GM12874 (cell line): ENCODE results near the gene HOXA10.

ENCODE experiments used
- TF ChIP-seq, protein P1 (sequence below): IDR thresholded peaks from 2 replicates; pipeline ENCODE4 v1.5.1; 2011; ENCODE audit warnings: low read depth, mild to moderate bottlenecking, control low read depth, low read length, moderate library complexity; ENCODE audit not compliant: insufficient read depth

The HOXA10 gene

DNA sequence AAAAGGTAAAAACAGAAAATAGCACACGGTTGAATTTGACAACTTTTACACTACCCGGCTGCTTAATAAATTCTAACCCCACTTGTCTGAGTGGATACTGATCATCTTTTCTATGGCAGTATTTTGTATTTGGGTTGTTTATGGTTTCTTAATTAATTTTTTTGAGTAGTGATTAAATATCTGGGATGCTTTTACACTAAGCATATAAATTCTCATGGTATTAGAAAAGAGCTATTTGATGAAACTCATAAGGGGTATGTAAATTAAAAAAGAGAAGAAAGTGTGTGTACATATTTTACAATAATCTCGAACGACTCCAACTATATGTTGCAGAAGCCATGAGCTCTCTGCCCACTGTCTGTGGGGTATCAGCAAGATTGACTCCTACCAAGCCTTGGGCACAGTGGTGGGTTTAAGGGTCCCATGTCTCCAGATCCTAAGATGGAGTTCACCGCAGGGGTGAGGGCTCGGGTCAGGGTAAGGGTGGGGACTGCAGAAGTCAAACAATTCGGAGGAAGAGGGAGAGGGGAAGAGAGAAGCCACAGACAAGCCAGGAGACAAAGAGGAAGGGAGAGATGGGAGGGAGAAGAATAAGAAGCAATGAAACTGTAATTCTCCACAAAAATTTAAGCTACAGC, 33.3 kb upstream of the HOXA10 start:
- TF ChIP-seq, protein P1, sequence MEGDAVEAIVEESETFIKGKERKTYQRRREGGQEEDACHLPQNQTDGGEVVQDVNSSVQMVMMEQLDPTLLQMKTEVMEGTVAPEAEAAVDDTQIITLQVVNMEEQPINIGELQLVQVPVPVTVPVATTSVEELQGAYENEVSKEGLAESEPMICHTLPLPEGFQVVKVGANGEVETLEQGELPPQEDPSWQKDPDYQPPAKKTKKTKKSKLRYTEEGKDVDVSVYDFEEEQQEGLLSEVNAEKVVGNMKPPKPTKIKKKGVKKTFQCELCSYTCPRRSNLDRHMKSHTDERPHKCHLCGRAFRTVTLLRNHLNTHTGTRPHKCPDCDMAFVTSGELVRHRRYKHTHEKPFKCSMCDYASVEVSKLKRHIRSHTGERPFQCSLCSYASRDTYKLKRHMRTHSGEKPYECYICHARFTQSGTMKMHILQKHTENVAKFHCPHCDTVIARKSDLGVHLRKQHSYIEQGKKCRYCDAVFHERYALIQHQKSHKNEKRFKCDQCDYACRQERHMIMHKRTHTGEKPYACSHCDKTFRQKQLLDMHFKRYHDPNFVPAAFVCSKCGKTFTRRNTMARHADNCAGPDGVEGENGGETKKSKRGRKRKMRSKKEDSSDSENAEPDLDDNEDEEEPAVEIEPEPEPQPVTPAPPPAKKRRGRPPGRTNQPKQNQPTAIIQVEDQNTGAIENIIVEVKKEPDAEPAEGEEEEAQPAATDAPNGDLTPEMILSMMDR = no peak

DNA sequence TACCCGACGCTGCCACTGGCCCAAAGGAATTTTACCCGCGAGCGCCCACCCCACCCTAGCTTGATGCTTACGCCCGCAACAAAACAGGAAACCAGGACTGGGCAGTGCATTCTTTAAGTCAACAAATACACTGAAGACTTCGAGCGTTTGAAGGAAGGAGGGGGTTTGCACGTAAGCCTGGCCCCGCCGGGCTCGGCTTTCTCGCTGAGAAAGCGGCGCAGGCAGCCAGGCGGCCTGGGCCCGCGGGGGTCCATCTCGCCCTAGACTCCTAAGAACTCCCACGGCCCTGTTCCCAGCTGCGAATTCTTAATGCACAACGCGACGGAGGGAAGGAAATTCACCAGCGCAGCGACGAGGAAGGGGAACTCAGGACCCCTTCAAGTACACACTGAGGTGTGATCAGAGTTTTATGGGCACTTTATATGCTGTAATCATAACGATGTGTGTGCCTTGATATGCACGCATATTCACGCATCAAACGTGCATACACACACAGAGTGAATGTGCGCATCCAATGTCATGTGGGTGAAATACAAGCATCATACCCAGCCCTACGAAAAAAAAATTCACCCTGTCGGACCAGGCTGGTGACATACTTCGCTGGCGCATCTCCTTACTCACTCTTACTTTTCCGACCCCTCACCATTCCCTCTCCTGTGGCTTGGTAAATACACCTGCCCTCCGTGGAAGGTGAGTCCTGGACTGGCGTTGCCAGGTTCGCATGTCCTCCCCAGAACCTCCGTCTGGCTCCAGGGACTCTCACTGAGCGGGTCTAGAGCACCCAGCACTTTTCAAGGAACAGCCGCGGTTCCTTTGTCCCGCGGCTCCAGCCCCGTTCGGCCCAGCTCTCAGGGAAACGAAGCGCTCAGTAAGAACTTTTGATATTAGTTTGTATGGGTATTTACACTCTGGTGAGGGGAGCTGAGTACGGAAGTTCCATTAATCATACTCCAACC, 31.5 kb upstream of the HOXA10 start:
- TF ChIP-seq, protein P1 = no peak

DNA sequence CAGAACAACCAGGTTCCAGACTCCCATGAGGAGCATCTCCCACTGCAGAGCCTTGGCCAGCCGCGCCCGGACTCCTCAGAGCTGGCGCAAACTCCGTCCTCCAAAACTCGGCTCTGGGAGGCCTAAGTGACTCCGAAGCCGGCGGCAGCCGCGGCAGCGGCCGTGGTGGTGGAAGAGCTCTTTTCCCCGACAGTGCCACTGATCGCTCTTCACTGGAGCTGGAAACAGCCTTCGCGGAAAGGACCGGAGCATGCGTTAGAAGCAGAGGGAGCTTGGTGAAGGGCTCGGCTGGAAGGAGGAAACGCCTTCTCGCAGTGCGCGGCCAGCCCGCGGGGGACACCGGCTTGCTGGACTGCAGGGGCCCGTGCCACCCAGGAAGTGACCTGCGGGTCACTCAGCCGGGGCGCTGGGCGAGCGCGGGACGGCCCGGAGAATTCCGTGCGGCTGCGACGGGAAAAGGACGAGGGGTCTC, 30.8 kb upstream of the HOXA10 start:
- TF ChIP-seq, protein P1 = no peak

DNA sequence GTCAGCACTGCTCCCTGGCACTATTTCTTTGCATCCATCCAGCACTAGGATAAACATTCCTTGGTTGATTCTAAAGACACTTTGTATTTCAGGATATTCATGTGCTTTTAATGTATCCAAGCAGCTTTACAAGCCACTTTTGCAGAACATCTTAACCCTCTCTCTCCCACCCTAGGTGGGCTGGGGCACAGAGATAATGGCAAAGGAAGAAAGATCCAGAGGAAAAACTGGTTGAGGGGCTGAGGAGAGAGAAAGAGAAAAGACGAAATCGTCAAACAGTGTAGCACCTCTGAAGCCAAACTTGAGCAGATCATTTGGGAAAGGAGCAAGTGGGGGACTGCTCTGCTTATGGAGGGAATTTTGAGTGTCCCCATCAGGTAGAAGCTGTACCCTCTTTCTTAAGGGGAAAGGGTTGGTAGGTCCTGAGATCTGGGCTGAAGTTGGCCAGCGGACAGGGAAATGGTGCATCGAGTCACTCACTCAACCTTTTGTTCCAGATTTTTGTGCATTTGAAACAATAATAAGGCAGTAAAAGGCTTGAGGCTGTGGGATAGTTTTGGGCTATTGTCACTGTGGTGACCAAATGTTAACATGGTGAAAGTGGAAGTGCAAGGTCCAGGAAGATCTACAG, 30.0 kb upstream of the HOXA10 start:
- TF ChIP-seq, protein P1 = no peak

DNA sequence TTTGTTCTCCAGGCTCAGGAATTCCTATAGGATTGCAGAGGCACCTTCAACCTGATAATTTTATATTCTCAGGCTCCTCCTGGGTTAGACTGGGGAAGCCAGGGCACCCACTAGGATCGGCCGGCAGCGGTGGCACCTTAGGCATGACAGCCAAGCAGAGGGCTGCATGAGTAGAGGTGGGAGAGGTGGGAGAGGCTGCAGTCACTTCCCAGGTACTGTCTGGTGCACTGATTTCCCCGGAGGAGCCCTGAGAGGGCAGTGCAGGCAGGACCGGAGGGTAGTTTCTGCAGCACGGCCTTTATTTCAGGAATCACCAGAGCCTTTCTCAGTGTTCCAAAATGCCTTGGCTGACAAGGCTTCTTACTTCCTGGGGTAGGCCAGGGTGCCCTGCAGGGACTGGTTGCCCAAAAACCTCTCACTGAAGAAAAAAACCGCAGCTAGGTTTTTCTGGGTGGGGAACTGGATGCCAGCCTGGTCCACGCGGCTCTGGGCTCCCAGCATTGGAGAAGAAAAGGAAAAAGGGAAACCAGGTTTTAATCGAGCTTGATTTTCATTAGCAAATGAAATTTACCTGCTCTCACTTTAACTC, 29.3 kb upstream of the HOXA10 start:
- TF ChIP-seq, protein P1 = no peak

DNA sequence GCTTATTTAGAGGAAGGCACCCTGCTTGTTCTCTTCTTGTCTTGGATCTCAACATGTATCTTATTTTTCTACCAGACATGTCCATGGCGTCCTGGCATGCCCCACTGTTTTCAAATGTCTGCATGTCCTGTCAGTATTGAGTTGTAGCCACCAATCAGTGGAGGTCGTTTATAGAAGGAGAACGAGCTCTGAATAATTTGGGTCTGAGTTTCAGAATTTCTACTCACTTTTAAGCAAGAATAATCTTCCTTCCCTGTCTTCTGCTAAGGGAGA, 28.7 kb upstream of the HOXA10 start:
- TF ChIP-seq, protein P1 = no peak
